ACC112 (cell line): ENCODE results near the gene ZNF45.
"Not testable (repeated sequence)": the region's sequence is repeated elsewhere in the genome, so short reads cannot be mapped to it uniquely, and the experiment has no call there.

Experiments
- H2AFZ ChIP-seq: fragments of 200-600 bp; sonication (generic); one replicate; pipeline ENCODE4 v1.6.0; 2017; ENCODE audit warnings: antibody characterized with exemption, low read length; ENCODE audit not compliant: unreplicated experiment
- H3K27ac ChIP-seq: fragments of 200-600 bp; sonication (generic); 2 replicates; pipeline ENCODE4 v1.5.1; 2014; ENCODE audit warnings: low read depth, mild to moderate bottlenecking, antibody characterized with exemption, low read length, moderate library complexity
- H3K27me3 ChIP-seq: fragments of 200-600 bp; sonication (generic); 2 replicates; pipeline ENCODE4 v1.6.1; 2014; ENCODE audit warnings: mild to moderate bottlenecking, antibody characterized with exemption, low read length, moderate library complexity, mixed read lengths; ENCODE audit not compliant: insufficient read depth
- H3K36me3 ChIP-seq: fragments of 200-600 bp; sonication (generic); 2 replicates; pipeline ENCODE4 v1.6.1; 2016; ENCODE audit warnings: mild to moderate bottlenecking, antibody characterized with exemption, low read length, moderate library complexity, mixed read lengths; ENCODE audit not compliant: insufficient read depth
- H3K4me1 ChIP-seq: fragments of 200-600 bp; sonication (generic); one replicate; pipeline ENCODE4 v1.6.1; 2016; ENCODE audit warnings: low read length, mixed read lengths; ENCODE audit not compliant: insufficient read depth, unreplicated experiment, control insufficient read depth
- H3K4me3 ChIP-seq: fragments of 200-600 bp; sonication (generic); 2 replicates; pipeline ENCODE4 v1.5.1; 2014; ENCODE audit warnings: mild to moderate bottlenecking, low read depth, low read length
- H3K79me2 ChIP-seq: fragments of 200-600 bp; sonication (generic); one replicate; pipeline ENCODE4 v1.6.0; 2016; ENCODE audit warnings: low read length; ENCODE audit not compliant: control insufficient read depth, unreplicated experiment, insufficient read depth

ZNF45 gene

GRCh38 chr19:43872547-43873336 is 62.3 kb downstream of the ZNF45 start:
- H2AFZ ChIP-seq: no peak overlapping the region
- H3K27me3 ChIP-seq: no peaks in the 10 kb centered on the region
- H3K4me3 ChIP-seq: no peak overlapping the region
- H3K27ac ChIP-seq: no peak overlapping the region
- peaks cover 7% of the 10 kb centered on the region for H3K36me3 ChIP-seq
- no peaks in the 10 kb centered on the region for H3K4me1 ChIP-seq
- no peaks in the 10 kb centered on the region for H3K79me2 ChIP-seq

GRCh38 chr19:43866923-43867322 is 68.2 kb downstream of the ZNF45 start:
- not testable (repeated sequence) for H3K4me1 ChIP-seq, H3K4me3 ChIP-seq, H2AFZ ChIP-seq, H3K36me3 ChIP-seq, H3K27ac ChIP-seq, H3K27me3 ChIP-seq, H3K79me2 ChIP-seq
